KG1 (cell line): ENCODE measurements around the gene SPC24.
"Not testable (repeated sequence)": the region's sequence is repeated elsewhere in the genome, so short reads cannot be mapped to it uniquely, and the experiment has no call there.

Source experiments
- DNase-seq: peaks from one replicate; lab custom pipeline; 2025; lab: John Stamatoyannopoulos, UW

The SPC24 gene

GRCh38 chr19:11164879-11165406 lies 9.4 kb upstream of the SPC24 start:
- DNase-seq: no peak

DNA sequence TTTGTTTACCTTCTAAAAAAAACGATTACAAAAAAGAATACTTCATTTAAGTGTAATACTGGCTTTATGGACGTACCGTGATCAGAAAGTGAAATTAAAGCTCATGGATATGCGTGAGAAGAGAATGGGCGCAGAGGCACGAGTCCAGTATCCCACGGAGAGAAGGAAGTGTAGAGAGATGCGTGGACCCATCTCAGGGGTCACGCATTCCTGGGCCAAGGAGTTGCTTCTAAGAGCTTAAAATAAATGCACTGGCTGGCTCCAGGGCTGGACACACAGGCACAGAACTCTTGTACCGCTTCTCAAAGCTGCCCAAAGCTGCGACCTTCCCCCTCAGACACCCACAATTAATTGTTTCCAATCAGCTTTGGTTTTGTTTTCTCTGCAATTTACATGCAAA lies 8.7 kb upstream of the SPC24 start:
- DNase-seq: no peak

- DNase-seq: not testable (repeated sequence)
Measured at GRCh38 chr19:11160440-11160768, 4.8 kb upstream of the SPC24 start.

GRCh38 chr19:11159598-11160439 lies 4.2 kb upstream of the SPC24 start:
- no peak for DNase-seq

- DNase-seq: no peak
Measured at GRCh38 chr19:11154683-11155047, 917 bp downstream of the SPC24 start.

GRCh38 chr19:11152318-11153062 lies 3.1 kb downstream of the SPC24 start:
- DNase-seq: no peak

DNA sequence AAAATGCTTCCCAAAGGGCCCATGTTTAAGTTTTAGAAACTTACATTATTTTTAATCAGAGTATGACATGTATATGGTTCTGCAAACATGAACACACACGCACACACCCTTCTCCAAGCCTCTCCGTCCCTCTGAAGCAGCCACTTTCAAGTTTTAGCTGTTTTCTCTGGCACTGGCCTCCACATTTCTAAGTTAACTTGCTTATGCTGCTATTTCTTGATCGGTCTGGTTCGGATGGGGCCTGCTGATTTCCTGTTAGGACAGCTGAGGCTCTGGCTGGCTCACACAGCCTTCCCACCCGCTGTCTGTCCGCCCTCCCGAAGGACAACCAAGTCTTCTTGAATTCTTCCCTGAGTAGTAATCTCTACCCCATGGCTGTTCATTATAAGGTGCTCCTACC lies 4.4 kb downstream of the SPC24 start:
- DNase-seq: no peak

DNA sequence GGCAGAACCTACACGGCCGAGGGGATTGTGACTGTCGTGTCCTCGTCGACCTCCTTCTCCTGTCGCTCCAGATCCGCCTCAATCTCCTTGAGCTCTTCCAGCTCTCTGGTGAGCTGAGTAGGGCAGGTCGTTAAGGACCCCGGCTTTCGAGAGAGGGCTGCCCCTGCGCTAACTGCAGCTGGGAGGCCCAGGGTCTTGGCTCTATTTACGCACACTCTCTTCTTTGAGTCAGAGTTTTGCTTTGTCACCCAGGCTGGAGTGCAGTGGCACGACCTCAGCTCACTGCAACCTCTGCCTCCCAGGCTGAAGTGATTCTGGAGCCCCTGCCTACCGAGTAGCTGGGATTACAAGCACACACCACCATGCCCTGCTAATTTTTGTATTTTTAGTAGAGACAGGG lies 7.6 kb downstream of the SPC24 start:
- no peak for DNase-seq

GRCh38 chr19:11145536-11145924 lies 10.1 kb downstream of the SPC24 start:
- DNase-seq: no peak

- no peak for DNase-seq
Measured at GRCh38 chr19:11142528-11143171, 12.9 kb downstream of the SPC24 start.

- DNase-seq: no peak
Measured at GRCh38 chr19:11141937-11142527, 13.6 kb downstream of the SPC24 start.

GRCh38 chr19:11140896-11141295 lies 14.7 kb downstream of the SPC24 start:
- no peak for DNase-seq

- not testable (repeated sequence) for DNase-seq
Measured at GRCh38 chr19:11140023-11140538, 15.5 kb downstream of the SPC24 start.

DNA sequence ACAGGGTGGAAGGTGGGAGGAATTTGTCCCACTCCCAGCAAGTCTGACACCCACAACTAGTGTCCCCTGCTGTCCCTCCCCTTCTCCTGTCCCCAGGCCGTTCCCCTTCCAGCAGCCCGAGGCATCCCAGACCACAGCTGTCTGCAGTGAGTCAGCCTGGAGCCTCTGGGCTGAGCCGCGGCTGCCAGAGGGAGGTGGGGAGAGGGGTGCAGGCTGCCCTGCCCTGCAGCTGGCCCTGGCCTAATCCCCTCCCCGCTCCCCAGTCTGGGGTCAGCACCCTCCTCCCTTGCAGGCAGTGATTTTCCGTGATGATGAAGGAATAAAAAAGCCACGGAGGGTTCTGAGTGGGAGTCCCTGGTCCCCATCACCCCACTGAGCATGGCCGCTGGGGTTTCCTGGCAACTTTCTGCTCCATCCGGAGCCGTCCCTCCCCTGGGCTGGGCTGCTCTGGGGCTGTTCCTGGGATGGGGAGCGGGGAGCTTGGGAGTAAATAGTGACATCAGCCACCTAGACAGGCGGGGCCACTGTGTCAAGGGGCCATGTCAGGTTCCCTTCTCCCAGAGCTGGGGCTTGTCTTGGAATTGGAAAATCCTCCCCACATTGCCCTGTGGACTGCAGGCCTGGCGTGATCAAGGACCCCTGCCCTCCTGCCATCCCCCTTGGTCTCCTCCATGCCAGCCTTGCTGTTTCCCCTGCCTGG lies 16.8 kb downstream of the SPC24 start:
- no peak for DNase-seq

DNA sequence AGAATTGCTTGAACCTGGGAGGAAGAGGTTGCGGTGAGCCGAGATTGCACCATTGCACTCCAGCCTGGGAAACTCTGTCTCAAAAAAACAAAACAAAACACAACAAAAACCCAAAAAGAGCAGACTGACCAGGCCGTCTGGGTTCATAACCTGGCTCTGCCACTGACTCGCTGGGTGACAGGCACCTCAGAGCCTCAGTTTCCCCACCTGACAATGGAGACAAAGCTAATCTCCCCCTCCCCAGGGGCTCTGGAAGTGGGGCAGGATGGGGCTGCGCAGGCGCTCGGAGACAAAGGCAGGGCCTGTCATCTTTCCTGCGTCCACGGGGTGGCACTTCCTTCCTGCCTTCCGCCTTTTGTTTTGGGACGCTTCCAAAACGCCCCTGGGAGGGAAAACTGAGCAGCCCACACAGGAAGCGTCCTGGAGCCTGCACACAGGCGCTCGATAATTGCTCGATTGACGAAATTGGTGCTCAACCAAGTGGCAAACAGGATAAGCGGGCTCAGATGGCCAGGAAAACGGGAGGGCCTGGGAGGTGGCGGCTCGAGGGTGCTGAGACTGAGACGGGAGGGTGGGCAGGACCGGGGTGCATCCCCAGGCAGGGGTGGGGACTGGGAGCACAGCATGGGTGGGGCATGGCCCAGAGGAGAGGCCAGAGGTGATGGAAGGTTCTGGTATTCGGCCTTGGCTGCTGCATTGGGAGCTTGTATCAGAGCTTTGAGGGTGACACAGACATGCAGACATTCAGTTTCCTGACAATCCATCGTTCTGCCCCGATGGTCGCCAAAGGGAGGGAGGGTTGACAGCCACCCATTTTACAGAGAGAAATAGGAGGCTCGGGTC lies 17.8 kb downstream of the SPC24 start:
- DNase-seq: no peak

- no peak for DNase-seq
Measured at GRCh38 chr19:11136400-11137101, 19.0 kb downstream of the SPC24 start.

DNA sequence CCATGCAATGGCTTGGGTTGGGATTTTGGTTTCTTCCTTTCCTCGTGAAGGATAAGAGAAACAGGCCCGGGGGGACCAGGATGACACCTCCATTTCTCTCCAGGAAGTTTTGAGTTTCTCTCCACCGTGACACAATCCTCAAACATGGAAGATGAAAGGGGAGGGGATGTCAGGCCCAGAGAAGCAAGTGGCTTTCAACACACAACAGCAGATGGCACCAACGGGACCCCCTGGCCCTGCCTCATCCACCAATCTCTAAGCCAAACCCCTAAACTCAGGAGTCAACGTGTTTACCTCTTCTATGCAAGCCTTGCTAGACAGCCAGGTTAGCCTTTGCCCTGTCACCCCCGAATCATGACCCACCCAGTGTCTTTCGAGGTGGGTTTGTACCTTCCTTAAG lies 24.1 kb downstream of the SPC24 start:
- DNase-seq: no peak

DNA sequence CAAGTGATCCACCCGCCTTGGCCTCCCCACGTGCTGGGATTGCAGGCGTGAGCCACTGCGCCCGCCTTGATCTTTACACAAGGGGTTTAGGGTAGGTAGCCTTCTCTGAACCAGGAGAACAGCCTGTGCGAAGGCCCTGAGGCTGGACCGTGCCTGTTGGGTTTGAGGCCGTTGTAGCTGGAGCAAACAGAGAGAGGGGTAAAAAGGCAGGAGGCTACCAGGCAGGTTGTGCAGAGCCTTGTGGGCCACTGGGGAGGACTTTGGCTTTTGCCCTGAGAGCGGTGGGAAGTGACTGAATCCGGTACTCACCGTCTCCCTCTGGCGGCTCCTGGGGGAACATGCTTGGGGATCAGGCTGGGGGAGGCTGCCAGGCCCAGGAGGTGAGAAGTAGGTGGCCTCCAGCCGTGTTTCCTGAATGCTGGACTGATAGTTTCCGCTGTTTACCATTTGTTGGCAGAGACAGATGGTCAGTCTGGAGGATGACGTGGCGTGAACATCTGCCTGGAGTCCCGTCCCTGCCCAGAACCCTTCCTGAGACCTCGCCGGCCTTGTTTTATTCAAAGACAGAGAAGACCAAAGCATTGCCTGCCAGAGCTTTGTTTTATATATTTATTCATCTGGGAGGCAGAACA lies 24.6 kb downstream of the SPC24 start:
- peak; percentile 34 for DNase-seq

GRCh38 chr19:11127905-11128304 lies 27.7 kb downstream of the SPC24 start:
- DNase-seq: no peak
